HK-2 (cell line): Measurements from ENCODE around the gene SRGAP3.
"Not testable (repeated sequence)": the region's sequence is repeated elsewhere in the genome, so short reads cannot be mapped to it uniquely, and the experiment has no call there.

ENCODE experiments used
- DNase-seq: peaks from one replicate; pipeline ENCODE4 v3.0.0-alpha.2; 2018; ENCODE audit not compliant: unreplicated experiment

SRGAP3 gene

DNA sequence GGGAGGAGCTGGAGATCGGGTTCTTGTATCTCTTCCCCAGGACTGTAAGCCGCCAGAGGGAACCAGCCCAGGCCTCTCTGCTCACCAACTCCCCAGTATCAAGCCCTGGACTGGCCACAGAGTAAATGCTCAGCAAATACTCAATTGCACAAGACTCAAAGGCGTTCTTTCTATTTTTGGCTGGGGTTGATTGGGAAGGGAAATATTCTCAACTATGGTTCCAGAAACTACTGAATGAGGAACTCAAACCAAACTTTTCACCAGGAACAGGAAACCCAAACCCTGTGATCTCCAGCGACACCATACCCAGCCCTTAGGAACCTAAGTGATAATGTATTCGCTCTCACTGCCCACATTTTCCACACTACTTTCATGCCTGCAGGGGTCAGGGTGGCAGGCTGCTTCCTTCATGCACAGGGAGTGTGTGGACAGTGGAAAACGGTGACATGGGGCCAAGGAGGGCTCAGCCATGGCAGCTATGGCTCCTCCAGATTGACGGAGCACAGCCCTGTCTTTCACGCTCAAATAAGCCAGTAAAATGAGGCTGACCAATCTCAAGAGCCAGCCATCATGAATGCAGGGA is 161.5 kb downstream of the SRGAP3 start:
- DNase-seq: no peak

DNA sequence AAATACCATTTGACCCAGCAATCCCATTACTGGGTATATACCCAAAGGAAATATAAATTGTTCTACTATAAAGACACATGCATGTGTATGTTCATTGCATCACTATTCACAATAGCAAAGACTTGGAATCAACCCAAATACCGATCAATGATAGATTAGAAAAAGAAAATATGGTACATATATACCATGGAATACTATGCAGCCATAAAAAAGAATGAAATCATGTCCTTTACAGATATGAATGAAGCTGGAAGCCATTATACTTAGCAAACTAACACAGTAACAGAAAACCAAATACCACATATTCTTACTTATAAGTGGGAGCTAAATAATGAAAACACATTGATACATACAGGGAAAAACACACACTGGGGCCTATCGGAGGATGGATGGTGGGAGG is 164.0 kb downstream of the SRGAP3 start:
- DNase-seq: not testable (repeated sequence)

DNA sequence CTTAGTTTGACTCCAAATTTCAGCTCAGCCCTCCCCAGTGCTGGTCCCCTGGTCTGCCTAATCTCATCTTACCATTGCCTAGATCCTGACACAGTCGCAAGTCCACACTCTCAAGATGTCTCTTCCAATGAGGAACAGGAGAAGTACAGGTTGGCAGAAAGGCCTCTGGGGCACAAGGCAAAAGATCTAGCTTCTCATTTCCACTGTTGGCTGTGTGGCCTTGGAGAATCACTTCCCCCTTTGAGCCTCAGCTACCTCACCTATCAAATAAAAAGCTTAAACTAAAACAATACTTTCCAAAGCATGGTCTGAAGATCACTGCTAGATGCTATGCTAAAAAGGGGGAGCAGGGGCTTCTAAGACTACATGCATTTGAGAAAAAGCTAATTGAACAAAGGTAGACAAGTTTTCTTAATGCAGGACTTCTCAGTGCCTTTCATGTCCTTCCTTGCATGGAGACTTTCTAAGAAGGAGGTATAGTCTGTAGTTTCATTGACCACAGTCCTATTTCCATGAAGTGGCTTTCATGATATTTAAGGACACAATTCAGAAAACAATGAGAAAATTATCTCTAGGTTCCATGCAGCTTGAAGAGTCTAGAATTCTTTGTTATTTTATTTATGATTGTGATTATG is 168.1 kb downstream of the SRGAP3 start:
- DNase-seq: no peak

DNA sequence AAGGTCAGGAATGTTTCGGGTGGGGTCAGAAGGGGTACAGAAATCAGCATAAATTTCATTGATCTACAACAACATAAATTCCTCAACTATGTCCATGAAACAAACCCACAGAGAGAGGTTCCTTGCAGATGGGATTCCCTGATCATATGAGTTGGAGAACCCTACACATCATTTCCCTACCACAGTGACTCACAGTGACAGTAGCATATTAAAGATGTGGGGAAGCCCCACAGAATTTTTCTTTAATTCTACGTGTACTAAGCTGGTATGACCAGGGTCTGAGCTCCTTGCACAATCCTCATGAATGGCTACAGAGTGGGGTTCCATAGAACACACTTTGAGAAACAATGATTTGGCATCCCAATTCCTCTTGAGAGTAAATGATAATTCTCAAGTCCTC is 169.3 kb downstream of the SRGAP3 start:
- DNase-seq: no peak

DNA sequence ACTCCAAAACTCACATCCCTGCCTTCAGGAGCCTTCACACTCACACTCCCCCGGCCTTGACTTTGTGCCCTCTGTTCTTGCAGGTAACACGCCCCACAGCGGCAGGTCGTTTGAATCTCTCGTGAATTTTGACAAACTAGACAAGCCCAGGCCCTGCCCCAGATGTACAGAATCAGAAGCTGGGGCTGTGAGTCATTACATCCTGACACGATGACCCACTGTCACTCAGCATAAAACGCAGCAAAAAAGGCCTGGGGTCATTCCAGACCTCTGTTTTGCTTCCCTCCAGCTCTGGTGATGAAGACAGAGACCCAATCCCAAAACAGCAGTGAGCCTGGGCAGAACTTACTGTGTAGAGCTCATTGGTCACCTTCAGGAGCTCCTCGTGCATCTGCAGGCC is 169.8 kb downstream of the SRGAP3 start:
- no peak for DNase-seq

DNA sequence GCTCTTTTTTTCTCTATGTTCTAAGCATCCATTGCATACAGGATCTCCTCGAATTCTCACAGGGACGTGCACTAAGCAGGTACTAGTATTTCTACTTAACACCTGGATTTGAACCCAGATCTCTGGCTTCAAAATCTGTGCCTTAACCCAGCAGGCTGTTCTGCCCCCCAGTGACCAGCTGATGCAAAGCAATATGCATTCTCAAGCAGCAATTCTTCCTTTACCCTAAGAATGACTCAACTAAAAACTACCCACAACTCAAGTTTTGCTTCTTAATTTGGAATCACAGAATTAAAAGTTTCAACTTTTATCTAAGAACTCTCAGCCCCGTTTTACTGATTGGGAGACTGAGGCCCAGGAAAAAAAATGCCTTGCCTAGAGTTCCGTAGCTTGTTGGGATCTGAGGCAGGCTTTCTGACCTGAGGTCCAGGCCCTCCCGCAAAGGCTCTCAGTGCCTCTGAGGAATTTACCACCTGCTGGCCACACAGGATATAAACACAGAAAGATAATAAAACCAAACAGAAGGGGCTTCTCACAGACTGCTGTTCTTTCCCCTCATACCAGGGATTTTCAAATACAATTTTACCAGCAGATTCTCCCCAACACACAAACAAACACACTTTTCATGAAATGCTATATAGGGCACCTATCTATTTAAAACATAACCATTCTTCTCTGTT is 170.7 kb downstream of the SRGAP3 start:
- no peak for DNase-seq

DNA sequence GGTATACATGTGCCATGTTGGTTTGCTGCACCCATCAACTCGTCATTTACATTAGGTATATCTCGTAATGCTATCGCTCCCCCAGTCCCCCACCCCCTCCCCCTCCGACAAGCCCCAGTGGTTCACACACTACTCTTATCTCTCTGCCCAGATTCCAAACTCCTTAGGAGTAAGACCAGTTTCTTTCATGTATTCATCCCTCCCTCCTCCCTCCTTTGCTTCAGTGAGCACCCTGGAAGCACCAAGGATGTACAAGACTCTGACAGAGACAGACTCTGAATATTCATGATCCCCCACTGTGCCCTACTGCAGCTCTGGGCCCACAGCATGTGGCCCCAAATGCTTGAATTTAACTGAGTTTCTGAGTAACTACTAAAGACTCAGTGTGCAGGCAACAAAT is 172.4 kb downstream of the SRGAP3 start:
- no peak for DNase-seq

DNA sequence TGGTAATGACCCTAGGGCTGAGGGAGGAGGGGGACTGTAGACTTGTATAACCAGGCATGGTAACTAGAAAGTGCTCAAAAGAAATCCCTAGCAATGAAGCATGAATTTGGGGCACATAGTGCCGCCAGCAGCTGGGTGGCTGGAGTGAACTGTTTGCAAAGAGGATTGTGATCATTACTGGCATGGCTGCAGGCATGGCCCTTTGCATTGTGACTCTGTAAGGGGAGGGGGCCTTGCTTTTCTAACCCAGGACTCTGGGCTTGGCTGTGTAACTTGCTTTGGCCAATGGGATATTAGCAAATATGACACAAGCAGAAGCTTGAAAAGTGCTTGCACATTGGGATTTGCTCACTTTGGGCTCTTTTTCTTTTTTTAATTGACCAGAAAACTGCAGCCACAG is 173.7 kb downstream of the SRGAP3 start:
- no peak for DNase-seq

DNA sequence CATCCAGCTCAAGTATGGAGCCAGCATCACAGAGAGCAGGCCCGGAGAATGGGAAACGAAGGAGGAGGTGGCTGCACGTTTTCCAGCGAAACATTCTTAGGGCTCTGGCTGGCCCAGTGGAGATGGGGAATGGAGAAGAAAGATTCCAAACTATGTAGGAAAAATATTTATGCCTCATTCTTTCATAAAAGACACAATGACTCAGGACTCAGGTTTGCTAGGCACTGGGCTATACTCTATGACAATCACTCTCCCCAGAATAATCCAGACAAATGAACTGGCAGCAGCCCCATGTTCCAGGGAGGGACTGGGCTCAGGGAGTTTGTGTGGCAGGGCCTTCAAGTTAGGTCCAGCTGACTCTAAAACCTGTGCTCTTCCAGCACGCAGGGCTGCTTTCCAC is 175.4 kb downstream of the SRGAP3 start:
- no peak for DNase-seq

DNA sequence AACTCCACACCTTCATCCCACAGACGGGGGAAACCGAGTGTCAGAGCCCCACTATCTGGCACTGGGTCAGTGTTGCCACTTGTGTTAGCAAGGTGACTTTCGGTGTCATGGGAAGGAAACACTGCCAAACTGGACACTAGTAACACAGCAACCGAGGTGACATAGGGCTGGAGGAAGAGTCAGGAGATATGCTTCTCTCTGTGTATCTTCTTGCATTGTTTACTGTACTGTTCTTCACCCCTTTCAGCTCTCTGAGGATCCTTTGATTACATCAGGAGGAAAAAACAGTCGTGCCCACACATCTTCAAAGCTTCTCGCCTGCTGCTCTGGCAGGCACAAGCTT is 176.8 kb downstream of the SRGAP3 start:
- no peak for DNase-seq

DNA sequence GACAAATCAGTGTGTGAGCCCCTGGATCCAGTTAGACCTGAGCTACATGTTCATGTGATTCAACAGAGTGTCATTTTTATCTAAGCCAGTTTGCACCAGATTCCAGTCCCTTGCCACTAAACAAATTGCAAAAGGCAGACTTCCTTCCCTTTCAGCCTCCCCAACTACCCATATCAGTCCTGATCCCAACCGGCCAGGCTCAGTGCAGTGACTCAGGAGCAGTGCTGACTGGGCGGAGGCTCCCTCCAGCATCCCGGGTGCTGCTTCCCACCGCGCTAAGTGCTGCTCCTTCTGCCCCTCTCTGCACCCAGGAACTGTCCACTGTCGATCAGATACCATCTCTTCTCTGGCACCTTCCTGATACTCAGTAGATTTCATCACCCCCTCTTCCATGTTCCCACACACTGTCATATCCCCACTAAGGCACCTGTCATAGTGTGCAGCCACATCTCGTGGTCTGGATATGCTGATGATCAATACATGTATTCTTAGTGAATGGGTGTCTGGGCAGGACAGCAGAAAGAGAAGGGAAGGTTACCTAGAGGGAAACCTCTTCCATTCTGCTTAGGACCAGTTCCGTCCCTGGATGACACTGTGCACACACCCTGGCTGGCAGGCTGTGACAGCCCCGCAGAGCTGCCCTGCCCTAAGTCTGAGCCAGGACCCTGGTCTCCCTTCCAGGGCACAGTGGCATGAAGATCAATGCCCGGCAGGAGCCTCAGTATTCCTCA is 177.3 kb downstream of the SRGAP3 start:
- no peak for DNase-seq

DNA sequence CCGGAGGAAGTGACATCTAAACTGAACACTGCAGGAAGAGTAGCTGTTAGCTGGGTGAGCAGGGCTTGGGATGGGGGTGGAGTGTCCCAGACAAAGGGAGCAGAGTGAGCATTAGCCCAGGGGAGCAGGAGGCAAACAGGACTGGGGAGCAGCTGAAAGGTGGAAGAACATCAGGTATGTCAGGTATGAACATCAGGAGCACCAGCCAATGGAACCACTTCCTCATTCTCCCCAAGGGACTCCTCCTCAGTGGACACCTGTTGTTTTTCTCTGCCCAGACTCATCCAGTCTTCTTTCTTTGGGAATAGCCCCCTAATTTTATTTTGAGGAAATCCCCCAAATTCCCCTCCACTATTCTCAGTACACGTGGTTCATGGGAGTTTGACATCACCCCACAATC is 178.5 kb downstream of the SRGAP3 start:
- no peak for DNase-seq

DNA sequence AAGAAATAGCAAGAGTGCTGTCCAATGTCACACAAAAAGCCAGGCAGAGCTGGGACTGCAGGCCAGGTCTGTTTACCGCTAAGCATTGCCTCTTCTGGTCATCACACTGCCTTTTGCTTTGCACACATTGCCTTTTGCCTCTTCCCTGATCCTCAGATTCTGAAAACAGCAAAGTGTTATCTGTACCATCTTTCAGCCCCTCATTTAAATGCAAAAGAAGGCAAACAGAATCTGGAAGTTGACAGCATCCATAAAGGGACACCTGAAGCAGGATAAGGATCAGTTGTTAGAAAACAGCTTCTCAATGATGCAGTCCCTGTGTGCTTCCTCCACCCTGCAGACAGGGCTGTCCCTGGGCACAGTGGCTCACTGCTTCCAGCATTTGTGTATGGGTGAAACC is 179.5 kb downstream of the SRGAP3 start:
- DNase-seq: no peak

DNA sequence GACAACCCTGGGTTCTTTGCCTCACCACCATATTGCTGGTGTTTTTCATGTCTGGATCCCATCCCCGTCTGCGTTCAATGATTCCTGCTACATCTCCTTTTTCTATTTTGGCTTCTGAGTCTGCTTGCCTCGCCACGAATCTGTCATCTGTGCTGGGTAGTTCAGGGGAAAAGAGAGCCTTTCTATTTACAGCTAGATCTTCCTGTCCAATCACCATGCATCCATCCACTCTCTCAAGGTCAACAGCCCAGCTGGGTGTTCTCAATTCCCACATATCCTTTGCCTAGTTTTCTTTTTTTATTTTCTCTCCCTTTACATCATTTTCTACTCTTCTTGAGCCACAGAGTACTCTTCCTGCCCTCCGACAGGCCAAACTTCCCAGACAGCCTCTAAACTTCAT is 181.4 kb downstream of the SRGAP3 start:
- no peak for DNase-seq

DNA sequence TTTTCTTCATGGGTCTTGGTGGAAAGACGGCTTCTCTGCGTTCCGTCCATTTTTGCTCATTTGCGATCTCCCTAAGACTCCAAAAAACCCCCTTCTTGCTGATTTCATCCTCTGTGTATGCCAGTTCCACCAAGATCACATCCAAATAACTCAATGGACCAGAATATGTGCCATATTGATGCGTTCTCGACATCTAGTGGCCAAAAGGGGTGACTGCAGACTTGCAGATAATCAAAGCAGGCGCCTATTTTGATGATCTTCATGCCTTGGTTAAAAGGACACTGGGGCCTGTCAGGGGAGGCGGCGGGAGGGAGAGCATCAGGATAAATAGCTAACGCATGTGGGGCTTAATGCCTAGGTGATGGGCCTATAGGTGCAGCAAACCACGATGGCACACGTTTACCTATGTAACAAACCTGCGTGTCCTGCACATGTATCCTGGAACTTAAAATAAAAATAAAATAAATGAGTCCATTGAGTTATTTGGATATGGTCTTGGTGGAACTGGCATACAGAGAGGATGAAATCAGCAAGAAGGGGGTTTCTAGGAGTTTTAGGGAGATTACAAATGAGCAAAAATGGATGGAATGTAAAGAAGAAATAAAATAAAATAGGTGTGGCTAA is 182.0 kb downstream of the SRGAP3 start:
- DNase-seq: peak; percentile 6

DNA sequence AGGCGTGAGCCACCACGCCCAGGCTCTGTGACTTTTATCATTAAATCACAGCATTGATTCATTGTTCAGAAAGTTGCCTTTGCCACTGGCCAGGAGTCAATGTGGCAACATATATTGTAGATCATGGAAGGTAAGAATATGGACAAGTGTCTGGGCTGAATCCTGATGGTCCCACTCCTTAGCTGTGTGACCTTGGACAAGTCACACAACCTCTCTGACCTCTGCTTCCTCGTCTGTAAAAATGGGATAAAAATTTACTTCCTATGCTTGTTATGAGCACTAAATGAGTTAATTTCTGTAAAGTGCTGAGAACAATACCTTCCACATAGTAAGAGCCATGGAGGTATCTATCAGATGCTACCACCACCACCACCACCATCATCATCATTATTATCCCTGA is 182.7 kb downstream of the SRGAP3 start:
- no peak for DNase-seq

DNA sequence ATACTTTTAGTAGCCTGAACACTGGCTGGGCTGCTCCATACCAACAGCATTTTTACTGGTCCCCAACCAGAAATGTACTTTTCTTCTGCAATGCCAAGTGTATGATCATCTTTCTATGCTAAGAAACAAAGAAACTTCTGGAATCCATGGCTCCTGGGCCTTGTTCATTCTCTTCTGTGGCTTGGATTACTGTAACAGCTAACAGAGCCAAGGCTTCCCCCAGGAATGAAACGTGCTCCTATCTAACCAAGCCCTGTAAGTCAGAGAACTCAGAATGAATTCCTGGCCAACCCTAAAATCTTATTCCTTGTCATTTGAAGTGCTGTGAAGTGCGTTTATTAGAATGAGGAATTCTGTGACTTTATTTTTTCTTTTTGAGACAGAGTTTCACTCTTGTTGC is 183.3 kb downstream of the SRGAP3 start:
- DNase-seq: no peak

DNA sequence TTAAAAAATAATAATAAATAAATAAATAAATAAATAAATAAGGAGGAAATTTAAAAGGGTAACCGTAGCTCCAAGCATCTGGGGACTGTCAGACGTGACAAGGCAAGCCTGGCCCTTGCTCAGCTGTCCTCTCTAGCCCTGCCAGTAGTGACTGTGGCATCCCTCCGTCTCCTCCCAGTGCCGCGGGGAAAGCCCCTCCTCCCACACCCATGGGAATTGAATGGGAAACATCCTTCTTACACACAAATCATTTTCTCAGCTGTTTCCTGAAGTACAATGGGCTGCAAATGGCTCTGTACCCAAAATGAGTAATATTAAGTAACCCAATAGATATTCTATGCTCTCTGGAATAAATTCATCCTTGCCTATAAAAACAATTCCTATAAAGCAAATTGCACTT is 184.6 kb downstream of the SRGAP3 start:
- no peak for DNase-seq

DNA sequence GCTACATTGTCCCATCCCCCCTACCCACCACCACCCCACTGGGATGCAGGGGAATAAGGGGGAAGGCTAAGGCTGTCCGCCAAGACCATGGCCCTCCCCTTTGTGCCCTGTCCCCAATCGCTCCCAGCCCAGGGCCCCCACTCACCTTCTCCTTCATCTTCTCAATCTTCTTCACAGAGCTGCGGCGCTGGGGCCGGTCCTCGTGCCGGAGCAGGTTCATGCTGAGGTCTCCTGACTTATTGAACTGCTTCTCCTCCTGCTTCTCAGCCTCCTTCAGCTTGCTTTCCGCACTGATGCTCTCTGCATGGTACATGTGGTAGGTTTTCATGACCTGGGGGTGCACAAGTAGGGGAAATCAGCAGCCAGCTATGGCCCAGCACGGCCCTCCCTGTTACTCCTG is 185.2 kb downstream of the SRGAP3 start:
- DNase-seq: no peak

DNA sequence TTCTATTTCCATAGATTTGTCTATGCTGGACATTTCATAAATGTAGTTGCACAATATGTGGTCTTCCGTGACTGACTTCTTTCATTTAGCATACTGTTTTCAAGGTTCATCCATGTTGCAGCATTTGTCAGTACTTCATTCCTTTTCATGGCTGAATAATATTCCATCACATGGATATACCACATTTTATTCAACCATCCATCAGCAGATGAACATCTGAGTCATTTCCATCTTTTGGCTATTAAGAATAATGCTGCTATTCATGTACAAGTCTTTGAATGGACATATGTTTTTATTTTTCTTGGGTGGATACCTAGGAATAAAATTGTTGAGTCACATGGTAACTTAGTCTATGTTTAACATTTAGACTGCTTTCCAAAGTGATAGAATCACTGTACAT is 186.9 kb downstream of the SRGAP3 start:
- DNase-seq: no peak

DNA sequence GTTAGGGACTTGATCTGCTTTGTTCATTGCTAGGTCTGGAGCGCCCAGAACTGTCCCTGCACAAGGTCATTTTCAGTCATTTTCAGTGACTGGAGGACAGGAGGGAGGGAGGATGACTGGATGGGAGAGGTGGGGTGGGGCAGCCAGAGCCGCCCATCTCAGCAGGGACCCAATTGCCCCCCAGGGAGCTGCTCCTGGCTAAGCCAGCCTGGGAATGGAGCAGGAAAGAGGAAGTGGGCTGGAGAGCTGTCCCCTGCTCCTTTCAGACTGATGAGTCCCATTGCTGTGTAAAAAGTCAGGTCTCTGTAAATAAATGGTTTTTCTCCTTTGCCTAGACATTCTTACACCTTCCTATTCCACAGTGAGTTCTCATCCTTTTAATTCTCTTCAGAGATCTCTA is 187.8 kb downstream of the SRGAP3 start:
- no peak for DNase-seq
